AML-193 (cell line): ENCODE data around the gene CENPV.
"Not testable (repeated sequence)": the region's sequence is repeated elsewhere in the genome, so short reads cannot be mapped to it uniquely, and the experiment has no call there.

Source experiments
- DNase-seq, 2 experiments: peaks; one replicate each; lab custom pipeline; 2025; lab: John Stamatoyannopoulos, UW

Gene CENPV

GRCh38 chr17:16313139-16314090 is 39.9 kb downstream of the CENPV start:
- DNase-seq, result no peak

- not testable (repeated sequence) for DNase-seq
These were observed 41.2 kb downstream of the CENPV start for GRCh38 chr17:16312061-16312460.

GRCh38 chr17:16306211-16306610 is 47.1 kb downstream of the CENPV start:
- no peak for DNase-seq

GRCh38 chr17:16304830-16305229 is 48.4 kb downstream of the CENPV start:
- peak in 1 of 2 experiments; percentile 2 for DNase-seq

GRCh38 chr17:16302856-16303255 is 50.4 kb downstream of the CENPV start:
- no peak for DNase-seq

- DNase-seq, result no peak
These were observed 51.1 kb downstream of the CENPV start for GRCh38 chr17:16301963-16302855.

GRCh38 chr17:16300554-16300953 is 52.7 kb downstream of the CENPV start:
- DNase-seq, result no peak

GRCh38 chr17:16298140-16298662 is 55.1 kb downstream of the CENPV start:
- DNase-seq, result no peak

- DNase-seq, result no peak
These were observed 55.7 kb downstream of the CENPV start for GRCh38 chr17:16297367-16298139.

- not testable (repeated sequence) for DNase-seq
These were observed 57.2 kb downstream of the CENPV start for GRCh38 chr17:16296072-16296471.

GRCh38 chr17:16294560-16294959 is 58.7 kb downstream of the CENPV start:
- no peak for DNase-seq

- no peak for DNase-seq
These were observed 59.3 kb downstream of the CENPV start for GRCh38 chr17:16293931-16294330.
